ENCODE data around the gene PLA2G4F.
"Not testable (repeated sequence)": the region's sequence is repeated elsewhere in the genome, so short reads cannot be mapped to it uniquely, and the experiment has no call there.

PLA2G4F gene

GRCh38 chr15:42093966-42094365 lies 62.5 kb downstream of the PLA2G4F start:
- Histone ChIP-seq H3K9me3 (ENCODE audit: insufficient read depth, low read length, severe bottlenecking) (no peaks in the 10 kb centered on the region), H3K9ac (ENCODE audit: low read depth, low read length) (no peak overlapping the region), H3K4me1 (ENCODE audit: insufficient read depth, low read length) (no peaks in the 10 kb centered on the region), H3K79me2 (ENCODE audit: insufficient read depth, low read length) (no peaks in the 10 kb centered on the region), H3K36me3 (ENCODE audit: insufficient read depth, low read length) (no peaks in the 10 kb centered on the region), H3K4me2 (ENCODE audit: insufficient read depth, low read length) (no peak overlapping the region), H3K27me3 (ENCODE audit: insufficient read depth, low read length, poor library complexity) (no peaks in the 10 kb centered on the region), H2AFZ (ENCODE audit: low read depth, low read length) (no peak overlapping the region), H3K27ac (ENCODE audit: low read length) (no peak overlapping the region), H3K4me3 (ENCODE audit: low read depth in 1 of 2, low read length in 2 of 2) (no peak overlapping the region), H4K20me1 (ENCODE audit: insufficient read depth, low read length) (no peaks in the 10 kb centered on the region)
- DNase-seq (no peak), ATAC-seq (ENCODE audit: insufficient read depth, low read depth) (no peak)
- TF ChIP-seq EZH2 (IDR thresholded peaks at IDR 0.05; ENCODE audit: borderline replicate concordance, low read depth, low read length, severe bottlenecking) = no peak
- TF ChIP-seq, protein P1, sequence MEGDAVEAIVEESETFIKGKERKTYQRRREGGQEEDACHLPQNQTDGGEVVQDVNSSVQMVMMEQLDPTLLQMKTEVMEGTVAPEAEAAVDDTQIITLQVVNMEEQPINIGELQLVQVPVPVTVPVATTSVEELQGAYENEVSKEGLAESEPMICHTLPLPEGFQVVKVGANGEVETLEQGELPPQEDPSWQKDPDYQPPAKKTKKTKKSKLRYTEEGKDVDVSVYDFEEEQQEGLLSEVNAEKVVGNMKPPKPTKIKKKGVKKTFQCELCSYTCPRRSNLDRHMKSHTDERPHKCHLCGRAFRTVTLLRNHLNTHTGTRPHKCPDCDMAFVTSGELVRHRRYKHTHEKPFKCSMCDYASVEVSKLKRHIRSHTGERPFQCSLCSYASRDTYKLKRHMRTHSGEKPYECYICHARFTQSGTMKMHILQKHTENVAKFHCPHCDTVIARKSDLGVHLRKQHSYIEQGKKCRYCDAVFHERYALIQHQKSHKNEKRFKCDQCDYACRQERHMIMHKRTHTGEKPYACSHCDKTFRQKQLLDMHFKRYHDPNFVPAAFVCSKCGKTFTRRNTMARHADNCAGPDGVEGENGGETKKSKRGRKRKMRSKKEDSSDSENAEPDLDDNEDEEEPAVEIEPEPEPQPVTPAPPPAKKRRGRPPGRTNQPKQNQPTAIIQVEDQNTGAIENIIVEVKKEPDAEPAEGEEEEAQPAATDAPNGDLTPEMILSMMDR (IDR thresholded peaks at IDR 0.05; ENCODE audit: borderline replicate concordance, extremely low read depth, low read length, poor library complexity, severe bottlenecking) = no peak

GRCh38 chr15:42092398-42093318 lies 63.8 kb downstream of the PLA2G4F start:
- Histone ChIP-seq H3K4me1 (ENCODE audit: insufficient read depth, low read length) (no peaks in the 10 kb centered on the region), H3K27ac (ENCODE audit: low read length) (no peak overlapping the region), H4K20me1 (ENCODE audit: insufficient read depth, low read length) (no peaks in the 10 kb centered on the region), H3K9ac (ENCODE audit: low read depth, low read length) (no peak overlapping the region), H2AFZ (ENCODE audit: low read depth, low read length) (no peak overlapping the region), H3K36me3 (ENCODE audit: insufficient read depth, low read length) (no peaks in the 10 kb centered on the region), H3K4me3 (ENCODE audit: low read depth in 1 of 2, low read length in 2 of 2) (no peak overlapping the region), H3K4me2 (ENCODE audit: insufficient read depth, low read length) (no peak overlapping the region), H3K79me2 (ENCODE audit: insufficient read depth, low read length) (no peaks in the 10 kb centered on the region), H3K27me3 (ENCODE audit: insufficient read depth, low read length, poor library complexity) (no peaks in the 10 kb centered on the region), H3K9me3 (ENCODE audit: insufficient read depth, low read length, severe bottlenecking) (no peaks in the 10 kb centered on the region)
- ATAC-seq (ENCODE audit: insufficient read depth, low read depth) (no peak), DNase-seq (no peak)
- TF ChIP-seq, protein P1 (IDR thresholded peaks at IDR 0.05; ENCODE audit: borderline replicate concordance, extremely low read depth, low read length, poor library complexity, severe bottlenecking) = no peak
- no peak for TF ChIP-seq EZH2 (IDR thresholded peaks at IDR 0.05; ENCODE audit: borderline replicate concordance, low read depth, low read length, severe bottlenecking)

DNA sequence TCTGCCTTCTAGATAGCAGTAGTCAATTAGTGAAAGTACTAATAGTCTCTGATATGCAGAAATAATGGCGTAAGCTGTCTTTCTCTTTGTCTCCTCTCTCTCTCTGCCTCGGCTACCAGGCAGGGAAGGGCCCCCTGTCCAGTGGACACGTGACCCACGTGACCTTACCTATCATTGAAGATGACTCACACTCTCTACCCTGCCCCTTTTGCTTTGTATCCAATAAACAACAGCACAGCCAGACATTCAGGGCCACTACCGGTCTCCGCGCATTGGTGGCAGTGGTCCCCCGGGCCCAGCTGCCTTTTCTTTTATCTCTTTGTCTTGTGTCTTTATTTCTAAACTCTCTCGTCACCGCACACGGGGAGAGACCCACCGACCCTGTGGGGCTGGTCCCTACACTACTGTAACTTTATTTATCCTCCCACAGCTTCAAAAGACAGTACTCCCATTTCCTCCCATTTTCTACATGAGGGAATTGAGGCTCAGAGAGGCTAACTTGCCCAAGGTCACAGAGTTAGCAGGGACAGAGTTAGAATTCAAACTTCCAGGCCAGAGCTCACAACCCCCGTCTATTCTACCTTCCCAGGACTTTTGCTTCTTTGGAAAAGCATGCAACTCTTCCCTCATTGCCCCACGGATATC lies 64.6 kb downstream of the PLA2G4F start:
- not testable (repeated sequence) for H3K9ac ChIP-seq (ENCODE audit: low read depth, low read length); H2AFZ ChIP-seq (ENCODE audit: low read depth, low read length); ATAC-seq (ENCODE audit: insufficient read depth, low read depth); H3K27me3 ChIP-seq (ENCODE audit: insufficient read depth, low read length, poor library complexity); H4K20me1 ChIP-seq (ENCODE audit: insufficient read depth, low read length); H3K4me3 ChIP-seq (ENCODE audit: low read depth in 1 of 2, low read length in 2 of 2); H3K4me2 ChIP-seq (ENCODE audit: insufficient read depth, low read length); H3K4me1 ChIP-seq (ENCODE audit: insufficient read depth, low read length); H3K9me3 ChIP-seq (ENCODE audit: insufficient read depth, low read length, severe bottlenecking); H3K79me2 ChIP-seq (ENCODE audit: insufficient read depth, low read length); DNase-seq; H3K27ac ChIP-seq (ENCODE audit: low read length); H3K36me3 ChIP-seq (ENCODE audit: insufficient read depth, low read length)

- no peak overlapping the region for H2AFZ ChIP-seq (ENCODE audit: low read depth, low read length)
- no peak overlapping the region for H3K27ac ChIP-seq (ENCODE audit: low read length)
- H3K9ac ChIP-seq (ENCODE audit: low read depth, low read length) = no peak overlapping the region
- DNase-seq = no peak
- H3K27me3 ChIP-seq (ENCODE audit: insufficient read depth, low read length, poor library complexity) = no peaks in the 10 kb centered on the region
- TF ChIP-seq, protein P1 (IDR thresholded peaks at IDR 0.05; ENCODE audit: borderline replicate concordance, extremely low read depth, low read length, poor library complexity, severe bottlenecking) = no peak
- no peak for TF ChIP-seq EZH2 (IDR thresholded peaks at IDR 0.05; ENCODE audit: borderline replicate concordance, low read depth, low read length, severe bottlenecking)
- H3K79me2 ChIP-seq (ENCODE audit: insufficient read depth, low read length) = no peaks in the 10 kb centered on the region
- H3K4me2 ChIP-seq (ENCODE audit: insufficient read depth, low read length) = no peak overlapping the region
- no peak overlapping the region for H3K4me3 ChIP-seq (ENCODE audit: low read depth in 1 of 2, low read length in 2 of 2)
- H3K36me3 ChIP-seq (ENCODE audit: insufficient read depth, low read length) = no peaks in the 10 kb centered on the region
- H3K4me1 ChIP-seq (ENCODE audit: insufficient read depth, low read length) = no peaks in the 10 kb centered on the region
- no peak for ATAC-seq (ENCODE audit: insufficient read depth, low read depth)
- no peaks in the 10 kb centered on the region for H3K9me3 ChIP-seq (ENCODE audit: insufficient read depth, low read length, severe bottlenecking)
- H4K20me1 ChIP-seq (ENCODE audit: insufficient read depth, low read length) = no peaks in the 10 kb centered on the region
Measured at GRCh38 chr15:42090781-42091180, 65.7 kb downstream of the PLA2G4F start.

Measured in DND-41 (cell line).